NCI-H524 (cell line): ENCODE data around the gene RAI14.
"Not testable (repeated sequence)": the region's sequence is repeated elsewhere in the genome, so short reads cannot be mapped to it uniquely, and the experiment has no call there.

Experiments
- DNase-seq, 2 experiments: peaks; one replicate each; lab custom pipeline; 2025; lab: John Stamatoyannopoulos, UW

Gene RAI14

GRCh38 chr5:34770486-34770885 lies 114.4 kb downstream of the RAI14 start:
- DNase-seq = no peak

DNA sequence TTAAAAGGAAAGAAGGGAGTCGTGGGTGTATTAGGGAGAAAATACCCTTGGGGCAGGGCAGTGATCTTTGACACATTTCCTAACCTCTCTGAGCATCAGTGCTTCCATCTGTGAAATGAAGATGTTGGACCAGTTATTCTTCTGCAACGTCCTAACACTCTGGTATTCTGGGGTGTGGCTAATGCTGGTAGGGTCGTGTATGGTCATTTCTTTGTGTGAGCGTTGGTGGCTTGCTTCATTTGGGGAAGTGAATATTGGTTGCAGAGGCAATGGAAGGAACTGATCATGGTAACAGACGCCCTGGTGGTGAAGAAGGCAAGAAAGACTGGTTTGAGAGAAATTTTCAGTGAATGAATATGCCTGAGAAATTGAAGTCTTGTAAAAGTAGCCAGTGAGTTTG lies 114.9 kb downstream of the RAI14 start:
- DNase-seq = no peak

DNA sequence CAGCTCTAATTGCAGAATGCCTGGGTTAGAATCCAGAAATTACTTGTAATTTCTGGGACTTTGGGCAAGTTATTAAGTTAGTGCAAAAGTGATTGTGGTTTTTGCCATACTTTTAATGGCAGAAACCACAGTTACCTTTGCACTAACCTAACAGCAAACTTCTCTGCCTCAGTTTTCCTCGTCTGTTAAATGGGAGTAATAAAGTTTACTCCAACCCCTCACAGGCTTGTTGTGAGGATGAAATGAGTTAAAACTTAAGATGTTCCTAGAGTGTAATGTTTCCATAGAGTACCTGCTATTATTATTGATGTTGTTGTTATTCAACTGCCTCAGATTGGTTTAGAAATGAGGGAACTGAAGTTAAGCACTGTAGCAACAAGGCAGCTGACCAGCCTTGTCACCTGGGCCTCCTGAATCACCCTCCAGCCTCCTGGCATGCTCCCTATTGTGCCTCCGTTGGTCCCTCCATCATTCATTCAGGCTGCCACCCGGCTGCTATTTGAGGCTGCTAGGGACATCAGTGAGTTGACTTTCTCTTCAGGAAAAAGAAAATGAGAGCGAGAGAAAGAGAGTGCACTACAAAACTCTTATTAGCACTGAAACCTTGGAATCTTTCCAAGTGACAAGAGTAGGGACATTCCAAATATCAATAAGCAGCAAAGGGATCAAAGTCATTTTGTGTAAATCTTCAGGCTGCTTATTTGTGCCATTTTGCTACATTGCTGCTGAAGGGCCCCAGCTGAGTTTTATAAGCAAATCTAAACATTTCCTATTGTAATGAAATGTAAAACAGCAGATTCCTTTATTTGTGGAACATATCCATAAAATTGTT lies 116.4 kb downstream of the RAI14 start:
- DNase-seq = no peak

DNA sequence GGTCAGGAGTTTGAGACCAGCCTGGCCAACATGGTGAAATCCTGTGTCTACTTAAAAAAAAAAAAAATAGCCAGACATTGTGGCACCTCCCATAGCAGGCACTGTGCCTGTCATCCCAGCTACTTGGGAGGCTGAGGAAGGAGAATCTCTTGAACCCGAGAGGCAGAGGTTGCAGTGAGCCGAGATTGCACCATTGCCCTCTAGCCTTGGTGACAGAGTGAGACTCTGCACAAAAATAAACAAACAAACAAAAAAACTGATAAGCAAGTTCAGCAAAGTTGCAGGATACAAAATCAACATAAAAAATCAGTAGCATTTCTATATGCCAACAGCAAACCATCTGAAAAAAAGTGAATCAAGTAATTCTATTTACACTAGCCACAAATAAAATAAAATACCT lies 118.0 kb downstream of the RAI14 start:
- DNase-seq = no peak

GRCh38 chr5:34774678-34775077 lies 118.5 kb downstream of the RAI14 start:
- DNase-seq = not testable (repeated sequence)

DNA sequence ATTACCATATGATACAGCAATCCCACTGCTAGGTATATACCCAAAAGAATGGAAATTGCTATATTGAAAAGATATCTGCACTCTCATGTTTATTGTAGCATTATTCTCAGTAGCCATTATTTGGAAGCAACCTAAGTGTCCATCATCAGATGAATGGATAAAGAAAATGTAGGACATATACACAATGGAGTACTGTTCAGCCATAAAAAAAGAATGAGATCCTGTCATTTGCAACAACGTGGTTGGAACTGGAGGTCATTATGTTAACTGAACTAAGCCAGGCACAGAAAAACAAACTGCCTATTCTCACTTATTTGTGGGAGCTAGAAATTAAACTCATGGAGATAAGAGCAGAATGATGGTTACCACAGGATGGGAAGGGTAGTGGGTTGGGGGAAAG lies 119.8 kb downstream of the RAI14 start:
- DNase-seq = no peak

GRCh38 chr5:34778091-34778850 lies 122.1 kb downstream of the RAI14 start:
- no peak for DNase-seq

- not testable (repeated sequence) for DNase-seq
Observed at GRCh38 chr5:34783892-34784291, 127.8 kb downstream of the RAI14 start.

GRCh38 chr5:34787035-34787434 lies 130.9 kb downstream of the RAI14 start:
- no peak for DNase-seq

DNA sequence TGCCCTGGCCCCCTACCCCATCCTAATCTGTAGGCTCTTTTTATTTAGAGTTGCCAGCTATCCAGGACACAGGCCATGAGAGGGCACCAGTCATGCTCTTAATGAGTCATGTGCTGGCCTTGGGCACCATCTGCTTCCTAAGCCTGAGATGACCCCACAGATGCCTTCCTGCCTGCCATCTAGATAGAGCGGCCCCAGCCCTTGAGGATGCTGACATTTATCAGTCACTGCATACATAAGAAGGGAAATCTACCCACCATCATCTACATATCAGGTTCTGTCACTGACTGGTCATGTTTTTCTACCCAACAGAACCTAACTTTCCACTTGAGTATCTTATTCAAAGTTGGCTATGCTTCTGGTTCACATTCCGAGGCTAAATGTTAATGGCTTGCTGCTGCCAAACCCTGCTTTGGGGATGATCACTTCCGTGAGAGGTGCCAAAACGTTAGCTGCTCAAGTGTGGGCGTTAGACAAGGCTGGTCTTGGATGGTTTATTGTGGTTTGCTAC lies 132.9 kb downstream of the RAI14 start:
- DNase-seq = peak; percentile 22 to 58

- DNase-seq = no peak
Observed at GRCh38 chr5:34789639-34790038, 133.5 kb downstream of the RAI14 start.

DNA sequence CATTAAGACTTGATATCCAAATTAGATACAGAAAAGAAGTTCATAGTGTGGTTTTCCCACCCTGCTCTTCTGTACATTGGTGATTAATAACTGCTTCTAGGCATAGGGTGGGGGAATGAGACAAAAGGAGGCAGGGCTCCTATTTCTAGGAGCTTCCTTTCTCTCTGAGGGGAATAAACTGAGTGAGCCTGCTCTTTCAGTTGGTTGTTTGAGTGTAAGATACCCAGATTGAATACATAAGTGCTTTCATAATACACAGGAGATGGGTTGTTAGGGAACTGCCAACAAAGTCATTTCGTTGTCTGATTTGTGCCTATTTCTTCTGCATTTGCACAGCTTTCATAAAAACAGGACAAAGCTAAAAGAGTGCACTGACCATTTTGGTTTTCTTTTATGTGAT lies 133.9 kb downstream of the RAI14 start:
- no peak for DNase-seq

DNA sequence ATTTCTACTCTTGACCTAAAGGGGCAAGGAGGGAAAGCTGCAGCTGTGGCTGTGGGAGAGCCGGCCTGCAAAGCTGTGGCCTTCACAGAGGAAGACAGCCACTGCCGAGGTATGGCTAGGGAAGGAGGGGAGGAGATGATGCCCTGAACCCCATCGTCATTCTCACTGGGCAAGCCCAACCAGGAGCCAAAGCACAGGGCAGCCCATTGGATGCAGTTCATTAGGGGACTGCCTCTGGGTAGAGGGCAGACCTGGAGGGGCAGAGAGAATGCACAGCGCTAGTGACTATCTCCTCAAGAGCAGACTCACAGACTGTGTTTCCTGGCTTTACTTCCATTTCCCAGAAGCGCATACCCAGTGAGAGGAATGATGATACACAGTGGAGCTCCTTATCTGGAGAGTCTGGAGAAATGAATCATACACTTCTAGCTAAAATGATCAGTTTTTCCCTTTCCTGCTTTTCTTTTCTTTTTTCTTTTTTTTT lies 135.7 kb downstream of the RAI14 start:
- DNase-seq = no peak

- DNase-seq = no peak
Observed at GRCh38 chr5:34802834-34803563, 146.9 kb downstream of the RAI14 start.

DNA sequence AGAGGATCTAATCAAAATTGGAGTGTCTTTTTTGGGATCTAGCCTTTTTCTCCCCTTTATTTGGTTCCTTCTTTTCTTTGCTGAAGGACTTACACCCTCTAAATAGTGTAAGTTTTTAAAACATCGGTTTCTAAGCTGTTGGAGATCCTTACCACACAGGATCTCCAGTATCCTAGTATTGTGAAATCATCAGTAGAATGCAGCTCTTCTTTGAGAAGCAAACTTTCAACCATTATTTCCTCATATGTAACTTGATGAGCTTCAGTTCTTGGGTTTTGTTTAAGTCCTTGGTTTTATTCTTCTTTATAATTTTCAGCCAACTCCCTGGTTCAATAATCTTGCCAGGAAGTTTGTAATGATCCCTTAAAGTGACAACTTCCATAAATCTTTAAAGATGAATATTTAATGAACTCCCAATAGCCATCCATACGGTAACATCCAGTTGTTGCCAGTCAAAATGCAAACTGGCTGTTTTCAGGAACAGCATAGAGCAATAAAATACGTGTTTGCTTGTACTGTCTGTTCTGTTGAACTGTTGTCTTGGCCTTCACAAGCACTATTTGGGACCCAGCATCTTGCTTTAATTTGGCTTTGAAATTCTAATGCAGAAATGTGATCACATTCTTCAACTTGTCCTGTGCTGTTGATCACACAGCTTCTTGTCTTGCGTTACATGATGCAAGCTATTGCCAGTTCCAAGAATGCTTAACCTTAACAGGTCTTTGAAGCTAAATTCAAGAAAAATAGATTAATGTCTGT lies 148.0 kb downstream of the RAI14 start:
- no peak for DNase-seq

GRCh38 chr5:34804913-34805312 lies 148.8 kb downstream of the RAI14 start:
- DNase-seq = no peak

DNA sequence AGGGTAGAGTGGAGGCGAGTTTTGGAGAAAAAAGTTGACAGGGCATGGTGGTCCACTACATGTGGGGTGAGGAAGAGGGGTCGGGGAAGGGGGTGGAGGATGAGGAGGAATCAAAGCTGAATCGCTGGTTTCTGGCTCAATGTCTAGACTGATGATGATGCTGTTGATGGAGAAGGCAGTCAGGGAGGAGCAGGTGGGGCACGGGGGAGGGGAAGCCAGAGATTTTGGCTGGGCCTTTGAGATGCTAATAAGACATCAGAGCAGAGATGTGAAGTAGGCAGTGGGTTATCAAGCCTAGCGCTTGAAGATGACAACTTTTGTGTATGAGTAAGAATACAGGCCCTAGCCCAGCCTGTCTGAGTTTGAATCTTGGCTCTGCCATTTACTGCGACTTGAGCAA lies 150.4 kb downstream of the RAI14 start:
- DNase-seq = no peak

GRCh38 chr5:34811706-34812105 lies 155.6 kb downstream of the RAI14 start:
- DNase-seq = no peak

DNA sequence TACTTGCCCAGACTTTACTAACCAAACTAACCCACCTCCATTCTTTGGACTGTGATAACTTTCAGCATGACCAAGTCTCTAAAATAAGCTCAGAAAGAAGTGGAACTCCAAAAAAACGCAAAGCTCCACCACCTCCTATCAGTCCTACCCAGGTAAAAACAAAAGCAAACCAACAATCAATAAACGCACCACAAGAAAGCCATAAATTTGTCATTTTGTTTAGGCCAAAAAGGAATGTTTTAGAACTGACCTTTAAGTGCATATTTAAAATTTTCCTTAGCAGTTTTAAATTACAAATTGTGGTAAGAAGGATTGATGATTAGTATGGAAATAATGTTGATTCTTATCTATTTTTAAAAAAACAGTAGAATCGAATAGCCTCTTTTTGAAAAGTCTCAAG lies 157.4 kb downstream of the RAI14 start:
- DNase-seq = no peak

- no peak for DNase-seq
Observed at GRCh38 chr5:34817558-34818351, 161.6 kb downstream of the RAI14 start.

- DNase-seq = no peak
Observed at GRCh38 chr5:34818717-34819116, 162.6 kb downstream of the RAI14 start.
